ENCODE measurements around the gene CHMP4A. TPM values are rescaled to one million over a fixed set of nuclear protein-coding genes. Genes with fewer than 3 reads are reported as not detected.

The CHMP4A gene
- total RNA-seq, 1 experiment from 2014 or later, result 56.7 TPM

DNA sequence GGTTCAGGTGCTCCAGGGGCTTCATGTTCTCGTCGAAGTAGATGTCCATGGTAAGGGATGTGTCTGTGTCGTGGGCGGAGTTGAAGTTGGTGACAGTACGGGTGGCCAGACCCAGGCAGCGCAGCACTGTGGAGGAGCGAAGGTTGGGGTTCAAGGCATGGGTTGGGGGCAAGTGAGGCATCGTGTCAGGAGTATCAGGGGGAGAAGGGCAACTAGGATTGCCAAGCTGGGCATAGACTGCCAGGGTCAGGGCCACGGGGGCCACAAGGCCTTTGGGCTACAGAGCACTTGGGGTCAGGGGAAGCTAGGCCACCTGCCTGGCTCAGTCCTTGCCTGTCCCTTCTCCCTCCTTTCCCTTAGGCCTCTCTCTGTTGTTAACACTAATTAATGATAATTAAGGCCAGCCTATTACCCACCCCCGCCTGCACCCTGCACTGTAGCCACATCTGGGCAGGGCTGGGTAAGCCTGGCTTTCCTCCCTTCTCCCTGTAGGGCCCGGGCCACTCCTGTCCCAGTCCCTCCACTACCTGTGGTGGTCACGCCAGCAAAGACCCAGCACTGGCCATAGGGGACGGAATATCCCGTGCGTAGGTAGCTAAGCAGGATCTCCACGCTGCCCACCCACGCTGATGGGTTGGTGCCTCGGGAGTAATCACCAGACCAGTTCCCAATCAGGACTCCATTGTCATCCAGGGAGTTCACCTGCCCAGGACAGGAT is 45.4 kb upstream of the CHMP4A start:
- CTCF ChIA-PET, result no interaction called here

DNA sequence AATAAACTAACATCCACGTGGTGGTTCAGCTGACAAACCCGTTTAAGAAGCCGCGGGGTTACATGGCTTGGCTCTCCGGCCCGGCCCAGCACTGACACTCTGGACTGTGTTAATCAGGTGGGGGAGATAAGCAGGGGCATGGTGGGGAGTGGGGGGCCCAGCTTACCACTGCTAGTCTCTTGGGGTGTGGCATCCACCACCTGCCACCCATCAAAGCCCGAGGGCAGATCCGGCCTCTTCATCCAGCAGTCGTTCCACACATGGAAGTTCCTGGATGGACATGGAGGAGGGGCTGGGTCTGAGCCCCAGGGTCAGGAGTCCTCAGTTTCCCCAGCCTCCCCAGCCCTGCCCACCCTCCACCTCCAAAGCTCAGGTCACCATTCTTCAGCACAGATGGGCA is 44.8 kb upstream of the CHMP4A start:
- Histone ChIP-seq H3K4me1 (ENCODE audit: insufficient read depth, low read length, poor library complexity, severe bottlenecking) (no peaks in the 10 kb centered on the region), H3K27me3 (replicated peaks; ENCODE audit: insufficient read depth, low read depth, low read length, poor library complexity) (no peaks in the 10 kb centered on the region), H3K27ac (ENCODE audit: low read depth, low read length, poor library complexity, severe bottlenecking) (no peak overlapping the region), H3K4me3 (ENCODE audit: low read depth, low read length, poor library complexity, severe bottlenecking) (no peak overlapping the region), H3K9me3 (ENCODE audit: low read depth, low read length, poor library complexity, severe bottlenecking) (no peaks in the 10 kb centered on the region), H3K36me3 (ENCODE audit: insufficient read depth, low read length, poor library complexity, severe bottlenecking) (no peaks in the 10 kb centered on the region)
- intact Hi-C loops (cut with micrococcal nuclease; ENCODE audit: unreplicated experiment), result no loop called here
- no TSS peak for BruUV-seq (replicated peaks)
- CTCF ChIA-PET, result no interaction called here
- no peak for TF ChIP-seq EZH2 (IDR thresholded peaks at IDR 0.05; ENCODE audit: borderline replicate concordance, low read depth, low read length, poor library complexity, severe bottlenecking)
- TF ChIP-seq, protein P1, sequence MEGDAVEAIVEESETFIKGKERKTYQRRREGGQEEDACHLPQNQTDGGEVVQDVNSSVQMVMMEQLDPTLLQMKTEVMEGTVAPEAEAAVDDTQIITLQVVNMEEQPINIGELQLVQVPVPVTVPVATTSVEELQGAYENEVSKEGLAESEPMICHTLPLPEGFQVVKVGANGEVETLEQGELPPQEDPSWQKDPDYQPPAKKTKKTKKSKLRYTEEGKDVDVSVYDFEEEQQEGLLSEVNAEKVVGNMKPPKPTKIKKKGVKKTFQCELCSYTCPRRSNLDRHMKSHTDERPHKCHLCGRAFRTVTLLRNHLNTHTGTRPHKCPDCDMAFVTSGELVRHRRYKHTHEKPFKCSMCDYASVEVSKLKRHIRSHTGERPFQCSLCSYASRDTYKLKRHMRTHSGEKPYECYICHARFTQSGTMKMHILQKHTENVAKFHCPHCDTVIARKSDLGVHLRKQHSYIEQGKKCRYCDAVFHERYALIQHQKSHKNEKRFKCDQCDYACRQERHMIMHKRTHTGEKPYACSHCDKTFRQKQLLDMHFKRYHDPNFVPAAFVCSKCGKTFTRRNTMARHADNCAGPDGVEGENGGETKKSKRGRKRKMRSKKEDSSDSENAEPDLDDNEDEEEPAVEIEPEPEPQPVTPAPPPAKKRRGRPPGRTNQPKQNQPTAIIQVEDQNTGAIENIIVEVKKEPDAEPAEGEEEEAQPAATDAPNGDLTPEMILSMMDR (conservative IDR thresholded peaks at IDR 0.05; ENCODE audit: low read depth, low read length), result no peak
- POLR2A ChIA-PET (ENCODE audit: low non-redundant PET), result no interaction called here
- no peak for DNase-seq (ENCODE audit: low spot score)

More for the DNA sequence above, 45.4 kb upstream of the CHMP4A start:
- H3K36me3 ChIP-seq (ENCODE audit: insufficient read depth, low read length, poor library complexity, severe bottlenecking), result no peaks in the 10 kb centered on the region
- no TSS peak for BruUV-seq (replicated peaks)
- intact Hi-C loops (cut with micrococcal nuclease; ENCODE audit: unreplicated experiment), result no loop called here
- no peaks in the 10 kb centered on the region for H3K9me3 ChIP-seq (ENCODE audit: low read depth, low read length, poor library complexity, severe bottlenecking)
- POLR2A ChIA-PET (ENCODE audit: low non-redundant PET), result no interaction called here
- H3K4me3 ChIP-seq (ENCODE audit: low read depth, low read length, poor library complexity, severe bottlenecking), result no peak overlapping the region
- no peak overlapping the region for H3K27ac ChIP-seq (ENCODE audit: low read depth, low read length, poor library complexity, severe bottlenecking)
- H3K27me3 ChIP-seq (replicated peaks; ENCODE audit: insufficient read depth, low read depth, low read length, poor library complexity), result no peaks in the 10 kb centered on the region
- no peak for DNase-seq (ENCODE audit: low spot score)
- no peaks in the 10 kb centered on the region for H3K4me1 ChIP-seq (ENCODE audit: insufficient read depth, low read length, poor library complexity, severe bottlenecking)
- TF ChIP-seq, protein P1 (conservative IDR thresholded peaks at IDR 0.05; ENCODE audit: low read depth, low read length), result no peak
- TF ChIP-seq EZH2 (IDR thresholded peaks at IDR 0.05; ENCODE audit: borderline replicate concordance, low read depth, low read length, poor library complexity, severe bottlenecking), result no peak

- no peaks in the 10 kb centered on the region for H3K36me3 ChIP-seq (ENCODE audit: insufficient read depth, low read length, poor library complexity, severe bottlenecking)
- no peaks in the 10 kb centered on the region for H3K27me3 ChIP-seq (replicated peaks; ENCODE audit: insufficient read depth, low read depth, low read length, poor library complexity)
- POLR2A ChIA-PET (ENCODE audit: low non-redundant PET), result no interaction called here
- no TSS peak for BruUV-seq (replicated peaks)
- H3K27ac ChIP-seq (ENCODE audit: low read depth, low read length, poor library complexity, severe bottlenecking), result no peak overlapping the region
- no peak for TF ChIP-seq EZH2 (IDR thresholded peaks at IDR 0.05; ENCODE audit: borderline replicate concordance, low read depth, low read length, poor library complexity, severe bottlenecking)
- TF ChIP-seq, protein P1 (conservative IDR thresholded peaks at IDR 0.05; ENCODE audit: low read depth, low read length), result no peak
- intact Hi-C loops (cut with micrococcal nuclease; ENCODE audit: unreplicated experiment), result no loop called here
- H3K9me3 ChIP-seq (ENCODE audit: low read depth, low read length, poor library complexity, severe bottlenecking), result no peaks in the 10 kb centered on the region
- no peaks in the 10 kb centered on the region for H3K4me1 ChIP-seq (ENCODE audit: insufficient read depth, low read length, poor library complexity, severe bottlenecking)
- no peak for DNase-seq (ENCODE audit: low spot score)
- no peak overlapping the region for H3K4me3 ChIP-seq (ENCODE audit: low read depth, low read length, poor library complexity, severe bottlenecking)
- CTCF ChIA-PET, result no interaction called here
Measured at GRCh38 chr14:24256960-24257359, 43.7 kb upstream of the CHMP4A start.
